GM21723 (cell line): Measurements from ENCODE around the gene NTHL1.

Source experiments
- ATAC-seq: cut with Tn5 transposase; IDR thresholded peaks from one replicate; pipeline ENCODE4 v1.9.1; 2021; ENCODE audit warnings: mild to moderate bottlenecking, moderate library complexity; ENCODE audit not compliant: unreplicated experiment

Gene NTHL1

GRCh38 chr16:2047330-2048115 lies at the start of gene NTHL1, which contains the start of gene TSC2:
TSS of gene NTHL1 (minus strand) at chr16:2047834. CDS start at chr16:2047823, 11 bp downstream.
TSS of gene TSC2 (plus strand) at chr16:2047985. CDS start at chr16:2048616, 631 bp downstream.
- ATAC-seq, result peak; percentile 92

GRCh38 chr16:2096853-2097595 lies 49.4 kb upstream of the NTHL1 start:
- no peak for ATAC-seq

GRCh38 chr16:2095918-2096582 lies 48.4 kb upstream of the NTHL1 start:
- no peak for ATAC-seq

- no peak for ATAC-seq
These were observed 47.8 kb upstream of the NTHL1 start for GRCh38 chr16:2095315-2095853.

DNA sequence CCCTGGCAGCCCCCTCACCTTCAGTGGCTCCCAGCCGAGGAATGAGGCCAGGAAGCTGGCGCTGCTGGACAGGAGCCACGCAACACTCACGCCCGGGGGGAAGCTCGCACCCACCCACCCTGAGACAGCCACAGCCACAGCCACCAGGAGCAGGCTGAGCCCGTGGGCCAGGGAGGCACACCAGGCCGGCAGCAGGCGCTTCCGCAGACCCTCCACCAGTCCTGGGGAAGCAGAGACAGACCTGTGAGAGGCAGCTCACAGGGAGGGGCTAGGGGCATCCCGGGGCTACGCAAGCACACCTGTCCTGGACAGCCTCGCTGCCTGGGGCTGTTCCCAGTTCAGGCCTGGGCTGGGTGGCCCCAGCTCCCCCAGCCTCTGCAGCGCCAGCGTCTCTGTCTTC lies 46.2 kb upstream of the NTHL1 start:
- no peak for ATAC-seq

- ATAC-seq, result no peak
These were observed 45.2 kb upstream of the NTHL1 start for GRCh38 chr16:2092866-2093265.

DNA sequence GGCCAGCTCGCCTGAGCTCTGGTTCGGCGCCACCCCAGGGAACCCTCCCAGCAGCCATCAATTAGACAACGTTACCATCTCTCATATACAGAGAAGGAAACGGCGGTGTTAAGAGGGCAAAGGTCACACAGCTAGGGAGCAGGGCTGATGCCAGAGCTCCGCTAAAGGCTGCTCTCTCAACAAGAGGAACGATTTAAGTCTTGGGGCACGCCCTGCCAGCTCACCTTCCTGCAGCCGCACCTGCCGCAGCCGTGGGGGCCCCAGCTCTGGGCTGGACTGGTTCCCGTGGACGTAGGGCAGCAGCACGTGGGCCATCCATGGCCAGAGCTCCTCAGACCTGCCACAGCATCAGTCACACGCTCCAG lies 44.6 kb upstream of the NTHL1 start:
- no peak for ATAC-seq

DNA sequence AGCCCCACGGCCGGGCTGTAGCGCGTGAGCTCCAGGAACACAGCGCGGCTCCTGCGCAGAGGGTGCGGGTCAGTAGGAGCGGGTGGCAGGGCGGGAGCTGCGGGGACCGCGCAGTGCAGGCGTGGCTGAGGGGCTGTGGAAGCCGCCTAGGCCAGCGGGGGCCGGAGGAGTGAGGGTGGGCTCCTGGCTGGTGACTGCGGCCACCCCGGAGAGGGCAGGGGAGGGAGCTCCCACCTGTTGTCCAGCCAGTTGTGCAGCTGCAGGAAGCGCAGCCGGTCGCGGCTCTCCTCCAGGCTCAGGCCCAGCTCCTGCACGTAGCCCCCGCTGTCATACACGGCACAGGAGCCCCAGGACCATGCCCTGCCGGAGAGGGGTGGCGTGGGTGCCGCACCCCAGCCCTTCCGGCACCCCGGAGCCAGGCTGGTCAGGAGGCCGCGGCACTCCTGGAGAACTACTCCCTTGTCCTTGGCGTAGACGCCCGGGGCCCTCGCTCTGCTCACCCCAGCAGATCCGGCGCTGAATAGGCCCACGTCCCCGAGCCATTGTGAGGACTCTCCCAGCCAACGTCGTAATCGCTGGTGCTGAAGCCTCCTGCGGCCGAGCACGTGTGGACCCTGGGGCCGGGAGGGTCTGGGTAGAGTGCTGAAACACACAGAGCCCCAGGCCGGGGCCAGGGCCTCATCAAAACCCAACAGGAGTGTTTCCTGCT lies 44.1 kb upstream of the NTHL1 start:
- ATAC-seq, result no peak

DNA sequence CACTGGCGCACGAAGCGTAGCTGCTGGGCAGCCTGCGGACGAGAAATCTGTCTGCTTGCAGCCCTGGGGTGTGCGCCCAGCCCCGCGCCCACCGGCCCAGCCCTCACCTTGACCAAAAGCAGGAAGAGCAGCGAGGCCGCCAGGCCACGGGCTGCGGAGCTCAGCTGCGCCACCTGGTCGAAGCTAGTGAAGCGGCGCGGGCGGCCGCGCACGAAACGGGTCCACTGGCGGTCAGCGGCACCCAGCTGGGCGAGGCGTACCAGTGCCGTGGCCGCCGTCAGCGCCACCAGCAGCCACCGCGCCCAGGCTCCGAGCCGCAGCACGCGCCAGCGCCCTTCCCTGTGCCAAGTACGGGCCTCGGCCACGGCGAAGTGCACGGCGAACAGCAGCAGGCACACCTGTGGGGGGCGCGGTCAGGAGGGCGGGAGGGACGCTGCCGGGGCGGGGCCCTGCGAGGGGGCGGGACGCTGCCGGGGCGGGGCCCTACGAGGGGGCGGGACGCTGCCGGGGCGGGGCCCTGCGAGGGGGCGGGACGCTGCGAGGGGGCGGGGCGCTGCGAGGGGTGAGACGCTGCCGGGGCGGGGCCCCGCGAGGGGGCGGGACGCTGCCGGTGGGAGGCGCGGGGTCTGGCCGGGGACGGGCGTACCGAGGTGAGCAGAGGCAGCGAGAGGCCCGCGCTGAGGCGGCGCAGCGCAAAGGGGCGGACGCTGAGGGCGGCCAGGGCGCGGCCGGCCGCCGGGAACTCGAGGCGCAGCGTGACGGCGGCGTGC lies 43.3 kb upstream of the NTHL1 start:
- ATAC-seq, result no peak

DNA sequence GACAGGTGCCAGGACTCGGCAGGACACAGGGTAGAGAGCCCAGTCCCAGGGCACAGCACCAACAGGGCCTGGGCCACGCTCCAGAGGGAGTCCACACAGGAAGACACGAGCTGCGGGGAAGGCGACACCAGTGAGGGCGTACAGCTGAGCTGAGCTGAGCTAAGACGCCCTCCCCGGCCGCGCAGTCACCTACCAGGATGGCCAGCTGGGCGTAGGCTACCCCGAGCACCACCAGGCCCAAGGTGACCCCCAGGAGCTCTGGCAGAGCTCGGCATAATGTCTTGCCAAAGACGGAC lies 42.8 kb upstream of the NTHL1 start:
- no peak for ATAC-seq

DNA sequence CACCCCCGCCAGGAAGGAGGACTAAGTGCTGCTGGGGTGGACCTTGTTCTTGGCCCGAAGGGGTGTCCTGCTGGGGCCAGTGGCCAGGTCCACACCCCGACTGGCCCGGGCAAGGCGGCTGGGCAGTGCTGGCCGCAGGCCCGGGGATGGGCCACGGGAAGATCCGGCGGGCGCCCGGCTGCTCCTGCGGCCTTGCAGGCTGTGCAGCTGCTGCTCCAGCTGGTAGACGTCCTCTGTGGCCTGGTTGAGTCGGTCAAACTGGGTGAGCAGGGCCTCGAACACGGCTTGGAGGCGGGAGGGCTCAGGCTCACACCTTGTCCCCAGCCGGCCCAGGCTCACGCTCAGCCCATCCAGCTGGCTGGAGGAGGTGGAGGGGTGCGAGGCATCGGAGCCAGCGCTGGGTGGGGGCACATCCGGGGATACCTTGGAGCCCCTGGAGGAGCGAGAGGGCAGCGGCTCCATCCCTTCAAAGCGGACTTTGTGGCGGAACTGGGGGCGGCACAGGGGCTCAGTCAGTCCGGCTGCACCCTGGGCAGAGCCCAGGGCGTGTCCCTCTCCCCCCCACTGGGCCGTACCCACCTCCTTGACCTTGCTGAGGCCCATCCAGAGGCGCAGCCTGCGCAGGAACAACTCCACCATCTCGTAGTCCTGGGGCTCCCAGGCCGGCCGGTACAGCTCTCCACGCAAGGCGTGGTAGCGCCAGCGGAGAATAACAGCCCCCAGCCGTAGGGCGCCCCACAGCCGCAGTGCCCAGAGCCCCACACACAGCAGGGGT lies 42.3 kb upstream of the NTHL1 start:
- no peak for ATAC-seq

DNA sequence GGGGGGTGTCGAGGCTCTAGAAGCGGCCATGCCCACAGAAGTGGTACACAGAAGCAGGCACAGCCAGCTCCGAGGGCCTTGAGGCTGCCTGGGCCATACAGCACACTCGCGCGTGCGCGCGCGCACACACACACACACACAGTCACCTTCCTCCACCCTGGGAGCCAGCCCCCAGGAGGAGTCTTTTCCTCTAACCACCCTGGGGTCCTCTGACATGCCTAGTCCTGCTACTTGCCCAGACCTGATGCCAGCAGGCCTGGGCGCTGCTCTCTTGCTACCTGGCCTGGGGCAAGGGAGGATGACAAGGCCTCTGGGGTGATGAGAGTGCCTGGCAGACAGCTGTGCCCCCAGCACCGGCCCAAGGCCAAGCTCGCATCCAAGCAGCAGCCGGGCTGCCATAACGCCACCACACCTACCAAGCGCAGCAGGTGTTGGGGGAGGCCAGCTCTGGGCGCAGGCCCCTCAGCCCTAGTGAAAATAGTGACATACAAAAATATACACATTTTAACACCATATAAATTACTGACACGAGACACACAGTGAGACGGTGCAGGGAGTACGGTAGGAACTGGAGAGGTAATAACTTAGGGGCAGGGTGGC lies 41.2 kb upstream of the NTHL1 start:
- no peak for ATAC-seq

DNA sequence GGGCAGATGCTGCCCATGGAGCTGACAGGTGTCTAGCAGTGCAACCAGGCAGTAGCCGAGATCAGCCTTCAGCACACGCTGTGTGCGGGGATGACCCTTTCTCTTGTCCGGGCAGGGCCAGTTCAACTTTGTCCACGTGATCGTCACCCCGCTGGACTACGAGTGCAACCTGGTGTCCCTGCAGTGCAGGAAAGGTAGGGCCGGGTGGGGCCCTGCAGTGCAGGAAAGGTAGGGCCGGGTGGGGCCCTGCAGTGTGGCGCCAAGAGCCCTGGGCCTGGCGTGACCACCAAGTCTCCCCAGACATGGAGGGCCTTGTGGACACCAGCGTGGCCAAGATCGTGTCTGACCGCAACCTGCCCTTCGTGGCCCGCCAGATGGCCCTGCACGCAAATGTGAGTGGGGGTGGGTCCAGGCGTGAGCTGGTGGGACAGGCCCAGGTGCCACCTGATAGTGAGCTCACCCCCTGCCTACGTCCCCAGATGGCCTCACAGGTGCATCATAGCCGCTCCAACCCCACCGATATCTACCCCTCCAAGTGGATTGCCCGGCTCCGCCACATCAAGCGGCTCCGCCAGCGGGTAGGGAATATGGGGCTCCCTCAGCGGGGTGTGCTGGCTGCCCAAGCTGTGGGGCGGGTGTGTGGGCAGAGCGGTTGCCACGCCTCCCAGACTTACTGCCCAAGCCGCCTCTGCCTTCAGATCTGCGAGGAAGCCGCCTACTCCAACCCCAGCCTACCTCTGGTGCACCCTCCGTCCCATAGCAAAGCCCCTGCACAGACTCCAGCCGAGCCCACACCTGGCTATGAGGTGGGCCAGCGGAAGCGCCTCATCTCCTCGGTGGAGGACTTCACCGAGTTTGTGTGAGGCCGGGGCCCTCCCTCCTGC lies 40.4 kb upstream of the NTHL1 start:
- ATAC-seq, result no peak

- ATAC-seq, result no peak
These were observed 39.4 kb upstream of the NTHL1 start for GRCh38 chr16:2086812-2087747.

GRCh38 chr16:2086106-2086742 lies 38.6 kb upstream of the NTHL1 start:
- ATAC-seq, result no peak

DNA sequence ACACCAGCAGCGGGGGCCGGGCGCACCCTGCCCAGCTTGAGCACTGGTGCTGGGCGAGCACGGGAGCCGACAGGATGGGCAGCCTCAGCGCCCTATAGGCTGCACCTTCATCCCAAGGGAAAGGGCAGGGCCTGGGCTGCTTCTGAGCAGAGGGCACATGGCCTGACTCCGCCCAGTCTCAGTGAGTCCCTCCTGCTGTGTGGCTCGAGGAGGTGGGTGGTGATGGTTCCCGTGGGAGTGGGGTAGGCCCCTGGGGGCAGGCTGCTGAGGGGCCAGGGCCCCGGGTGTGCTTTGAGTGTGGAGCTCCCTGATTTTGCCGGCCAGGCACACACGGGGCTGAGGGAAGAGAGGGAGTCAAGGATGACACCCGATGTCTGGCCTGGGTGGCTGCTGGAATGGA lies 38.0 kb upstream of the NTHL1 start:
- no peak for ATAC-seq
